Transverse colon (tissue), 4 donors: ENCODE results near the gene SCMH1. TPM values are rescaled to one million over a fixed set of nuclear protein-coding genes. Genes with fewer than 3 reads are reported as not detected.

Experiments
- DNase-seq: peaks from one replicate; pipeline ENCODE4 v3.0.0-alpha.2; 2019
- H3K27ac ChIP-seq, 4 donors: fragments of 200-600 bp; sonication (generic); 2 replicates each; pipeline ENCODE4 v1.5.1; 2016 to 2018; ENCODE audit warnings: inconsistent platforms in 4 of 4
- H3K27me3 ChIP-seq: fragments of 200-600 bp; sonication (generic); 2 replicates; pipeline ENCODE4 v1.5.1; 2017; ENCODE audit warnings: inconsistent platforms
- H3K36me3 ChIP-seq, 4 donors: fragments of 200-600 bp; sonication (generic); 2 replicates each; pipeline ENCODE4 v1.5.1; 2017 to 2019; ENCODE audit warnings: inconsistent platforms in 4 of 4
- H3K4me1 ChIP-seq, 4 donors: fragments of 200-600 bp; sonication (generic); 2 replicates each; pipeline ENCODE4 v1.5.1; 2017 to 2020; ENCODE audit warnings: inconsistent platforms in 4 of 4
- H3K4me3 ChIP-seq, 4 donors: fragments of 200-600 bp; sonication (generic); 1 replicate in 1 of 4; 2 replicates in 3 of 4; pipeline versions ENCODE4 v1.5.1 to v1.6.1; 2017 to 2019; ENCODE audit warnings: inconsistent platforms in 4 of 4
- H3K9me3 ChIP-seq, 2 donors: fragments of 200-600 bp; sonication (generic); 2 replicates each; pipeline ENCODE4 v1.5.1; 2017 to 2019; ENCODE audit warnings: inconsistent platforms in 2 of 2
- CTCF ChIP-seq, 5 experiments: fragments of 200-600 bp in 3 of 5; fragments of 450-650 bp in 2 of 5; sonication (generic) in 3 of 5; IDR thresholded peaks; 1 replicate in 2 of 5; 2 replicates in 3 of 5; pipeline ENCODE4 v1.5.1; 2016 to 2017; ENCODE audit warnings: antibody characterized with exemption in 5 of 5, inconsistent platforms in 3 of 5, mild to moderate bottlenecking in 2 of 5, moderate library complexity in 1 of 5
- EP300 ChIP-seq: sonication (generic); formaldehyde crosslinking; IDR thresholded peaks from one replicate; pipeline ENCODE4 v1.6.1; 2017; ENCODE audit warnings: antibody characterized with exemption, low read depth
- POLR2A ChIP-seq: fragments of 450-650 bp; IDR thresholded peaks from one replicate; pipeline ENCODE4 v1.6.1; 2016; ENCODE audit warnings: antibody characterized with exemption, mild to moderate bottlenecking, moderate library complexity
- POLR2AphosphoS5 ChIP-seq, 3 donors: sonication (generic); formaldehyde crosslinking; IDR thresholded peaks; one replicate each; pipeline ENCODE4 v1.6.1; 2016; ENCODE audit warnings: antibody characterized with exemption in 3 of 3
- WGBS, 2 donors: methylation state at CpG; one replicate each; pipeline ENCODE4 v1.1.5; 2018; ENCODE audit warnings: low coverage in 1 of 2; 5-methylcytosine and 5-hydroxymethylcytosine counted together
- in situ Hi-C, 4 donors: fragments of 200-750 bp; cut with MboI; loops; one replicate each; pipeline versions ENCODE4 v1.15.0 to v1.15.1; 2017; ENCODE audit warnings: low sequenced_read_pairs in 3 of 4, low pct_ligation_motif_present in 1 of 4, low pct_unique_long_range_greater_than_20kb in 1 of 4
- intact Hi-C: fragments of 100-400 bp; cut with DNase I; formaldehyde crosslinking; loops from one replicate; pipeline ENCODE4 v1.15.1; 2023; ENCODE audit warnings: low total_unique reads
- total RNA-seq, 4 donors: library from RNA; depleted of rRNA; stranded (reverse); fragments of >200 nt; gene quantifications; one replicate each; pipeline ENCODE4 v1.1.0, GENCODE V29; 2016

SCMH1 gene
- total RNA-seq, 4 donors from 2014 or later = 24.5 to 66.8 (median 49.1) TPM

- in situ Hi-C loops (loop anchor here in 1 of 4 donors (25.0 kb wide), 1 partner anchor 205 kb away; the partner anchor contains the start of gene SCMH1), intact Hi-C loops (no loop called here)
- Histone ChIP-seq H3K27ac (no peak overlapping the region), H3K4me3 (no peak overlapping the region), H3K4me1 (no peaks in the 10 kb centered on the region), H3K36me3 (peaks cover 0 to 26% (median 11%) of the 10 kb centered on the region in 4 donors), H3K9me3 (no peaks in the 10 kb centered on the region), H3K27me3 (no peaks in the 10 kb centered on the region)
- DNase-seq = no peak
- 96 to 100% methylated on average over 2 of the region's 2 CpGs for WGBS, 2 donors
- TF ChIP-seq POLR2A = no peak
- TF ChIP-seq EP300 = no peak
- TF ChIP-seq POLR2AphosphoS5 (IDR thresholded peaks at IDR 0.05) = no peak
- TF ChIP-seq CTCF (IDR thresholded peaks at IDR 0.05) = no peak
These were observed 210.0 kb downstream of the SCMH1 start for GRCh38 chr1:41032147-41032546.

- Histone ChIP-seq H3K9me3 (no peaks in the 10 kb centered on the region), H3K4me3 (no peak overlapping the region), H3K27me3 (no peaks in the 10 kb centered on the region), H3K27ac (no peak overlapping the region), H3K4me1 (no peaks in the 10 kb centered on the region), H3K36me3 (peaks cover 0 to 26% (median 10%) of the 10 kb centered on the region in 4 donors)
- WGBS, 2 donors = 86 to 93% methylated on average over 7 to 8 of the region's 8 CpGs
- no peak for TF ChIP-seq POLR2AphosphoS5 (IDR thresholded peaks at IDR 0.05)
- TF ChIP-seq CTCF (IDR thresholded peaks at IDR 0.05) = no peak
- DNase-seq = no peak
- intact Hi-C loops (no loop called here), in situ Hi-C loops (loop anchor here in 1 of 4 donors (25.0 kb wide), 1 partner anchor 206 kb away; the partner anchor contains the start of gene SCMH1)
These were observed 211.1 kb downstream of the SCMH1 start for GRCh38 chr1:41030872-41031616.

- no peak overlapping the region for H3K27ac ChIP-seq
- intact Hi-C loops (no loop called here), in situ Hi-C loops (loop anchor here in 1 of 4 donors (25.0 kb wide), 1 partner anchor 209 kb away; the partner anchor contains the start of gene SCMH1)
- H3K36me3 ChIP-seq = peaks cover 0 to 14% (median 5%) of the 10 kb centered on the region in 4 donors
- TF ChIP-seq POLR2A = no peak
- TF ChIP-seq CTCF (IDR thresholded peaks at IDR 0.05) = no peak
- no peak for TF ChIP-seq POLR2AphosphoS5 (IDR thresholded peaks at IDR 0.05)
- no peak for TF ChIP-seq EP300
- DNase-seq = no peak
- H3K9me3 ChIP-seq = no peaks in the 10 kb centered on the region
- H3K4me1 ChIP-seq = no peaks in the 10 kb centered on the region
- no peak overlapping the region for H3K4me3 ChIP-seq
- 97% methylated on average over 10 of the region's 10 CpGs; no CpG with 5 or more reads in 1 of the 2 donors for whole genome bisulfite sequencing, 2 donors
- H3K27me3 ChIP-seq = no peaks in the 10 kb centered on the region
These were observed 214.0 kb downstream of the SCMH1 start for GRCh38 chr1:41028034-41028642.

- Histone ChIP-seq H3K27me3 (no peaks in the 10 kb centered on the region), H3K4me1 (no peaks in the 10 kb centered on the region), H3K27ac (no peak overlapping the region), H3K4me3 (no peak overlapping the region), H3K36me3 (peaks cover 0 to 4% (median 0%) of the 10 kb centered on the region in 4 donors), H3K9me3 (no peaks in the 10 kb centered on the region)
- no peak for DNase-seq
- WGBS, 2 donors = 94% methylated on average over 4 of the region's 4 CpGs; no CpG with 5 or more reads in 1 of the 2 donors
- intact Hi-C loops (no loop called here), in situ Hi-C loops (loop anchor here in 1 of 4 donors (25.0 kb wide), 1 partner anchor 211 kb away; the partner anchor contains the start of gene SCMH1)
- TF ChIP-seq POLR2A (no peak), POLR2AphosphoS5 (IDR thresholded peaks at IDR 0.05) (no peak), CTCF (IDR thresholded peaks at IDR 0.05) (no peak), EP300 (no peak)
These were observed 215.9 kb downstream of the SCMH1 start for GRCh38 chr1:41025979-41026819.
